ENCODE measurements around the gene NFASC.

GRCh38 chr1:204896787-204897469 is 26.3 kb downstream of the NFASC start:
- no peak for TF ChIP-seq POLR2A (IDR thresholded peaks at IDR 0.05)
- TF ChIP-seq CTCF (IDR thresholded peaks at IDR 0.05), result no peak
